Anterior cingulate cortex (tissue), 58 donors: Measurements from ENCODE around the gene WDR53.
"Not testable (repeated sequence)": the region's sequence is repeated elsewhere in the genome, so short reads cannot be mapped to it uniquely, and the experiment has no call there.

Experiments used
- DNase-seq, 58 donors: peaks; one replicate each; lab custom pipeline; 2025; lab: John Stamatoyannopoulos, UW

Gene WDR53

DNA sequence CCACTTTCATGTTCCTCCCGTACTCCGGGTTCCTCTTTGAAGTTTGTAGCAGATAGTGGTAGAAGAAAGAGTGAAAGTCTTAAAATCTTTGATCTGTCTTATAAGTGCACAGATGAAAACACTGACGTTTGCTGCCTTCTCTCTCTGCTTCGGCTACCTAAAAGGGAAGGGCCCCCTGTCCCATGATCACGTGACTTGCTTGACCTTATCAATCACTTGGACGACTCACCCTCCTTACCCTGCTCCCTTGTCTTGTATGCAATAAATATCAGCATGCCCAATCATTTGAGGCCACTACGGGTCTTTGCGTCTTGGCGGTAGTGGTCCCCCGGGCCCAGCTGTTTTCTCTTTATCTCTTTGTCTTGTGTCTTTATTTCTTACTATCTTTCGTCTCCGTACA, 47.1 kb downstream of the WDR53 start:
- DNase-seq: not testable (repeated sequence)

DNA sequence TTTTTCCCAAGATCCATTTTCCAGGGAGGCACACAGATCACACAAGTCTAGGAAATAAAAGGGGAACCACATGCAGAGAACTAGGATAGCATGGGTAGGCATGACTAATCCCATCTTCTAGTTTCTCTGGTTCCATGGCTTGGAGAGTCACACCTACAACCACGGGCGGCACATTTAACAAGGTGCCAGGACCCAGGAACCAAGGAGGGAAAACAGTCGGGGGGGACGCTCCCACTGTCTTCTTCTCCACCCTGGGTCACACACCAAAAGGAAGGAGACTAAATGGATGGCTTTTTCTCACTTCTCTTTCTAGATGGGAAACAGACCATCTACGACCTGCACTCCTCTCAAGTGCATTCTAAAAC, 48.7 kb downstream of the WDR53 start:
- no peak for DNase-seq

DNA sequence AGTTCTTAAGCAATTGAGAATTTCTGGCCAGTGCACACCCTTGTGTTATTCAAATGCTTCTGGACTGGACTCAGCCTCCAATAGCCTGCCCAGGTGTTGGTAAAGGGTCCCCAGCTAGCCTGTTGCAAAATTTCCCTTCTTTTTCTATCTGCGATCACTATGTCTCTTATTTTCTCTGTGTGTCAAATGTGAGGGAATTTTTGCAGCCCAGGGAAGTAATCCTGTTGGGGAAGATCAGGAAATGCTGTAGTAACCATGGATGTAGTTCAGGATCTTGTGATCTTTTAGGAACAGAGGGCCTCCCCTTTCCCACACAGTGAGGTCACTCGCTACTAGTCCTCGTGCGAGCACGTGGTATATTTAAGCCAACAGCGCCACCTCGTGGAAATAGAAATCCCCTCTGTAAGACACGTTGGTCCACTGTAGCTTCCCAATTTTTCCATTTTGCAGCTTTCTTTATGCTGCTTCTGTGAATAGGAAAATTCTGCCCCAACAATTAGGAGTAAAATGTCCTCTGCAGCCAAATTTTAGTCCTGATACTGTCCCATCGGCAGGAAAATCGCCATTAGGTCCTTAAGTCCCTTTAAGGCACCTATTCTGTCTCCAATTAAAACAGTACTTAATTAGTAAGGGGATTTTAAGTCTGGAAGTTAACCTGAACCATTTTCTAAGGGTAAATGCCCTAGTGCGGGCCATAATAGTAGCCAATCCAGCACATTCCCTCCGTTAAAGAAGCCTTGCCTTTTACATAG, 49.2 kb downstream of the WDR53 start:
- peak in 6 of 58 donors; percentile 2 to 32 (median 8) for DNase-seq

DNA sequence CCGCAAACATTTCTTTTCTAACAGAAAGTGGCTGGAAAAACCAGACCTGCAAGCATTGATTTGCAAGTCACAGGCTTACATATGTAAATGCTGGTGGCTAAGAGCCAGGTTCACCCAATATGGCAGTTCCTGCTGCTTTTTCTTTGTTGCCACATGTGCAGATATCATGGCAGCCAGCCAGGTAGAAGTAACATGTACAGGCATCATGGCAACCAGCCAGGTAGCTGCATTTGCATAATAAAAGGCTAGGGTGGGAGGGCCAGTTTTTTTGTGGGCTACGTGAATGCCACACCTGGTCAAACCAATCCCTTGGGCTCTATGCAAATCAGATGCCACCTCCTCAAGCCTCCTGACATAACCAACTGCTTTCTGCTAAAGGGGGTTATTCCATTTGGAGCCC, 50.4 kb downstream of the WDR53 start:
- DNase-seq: no peak

DNA sequence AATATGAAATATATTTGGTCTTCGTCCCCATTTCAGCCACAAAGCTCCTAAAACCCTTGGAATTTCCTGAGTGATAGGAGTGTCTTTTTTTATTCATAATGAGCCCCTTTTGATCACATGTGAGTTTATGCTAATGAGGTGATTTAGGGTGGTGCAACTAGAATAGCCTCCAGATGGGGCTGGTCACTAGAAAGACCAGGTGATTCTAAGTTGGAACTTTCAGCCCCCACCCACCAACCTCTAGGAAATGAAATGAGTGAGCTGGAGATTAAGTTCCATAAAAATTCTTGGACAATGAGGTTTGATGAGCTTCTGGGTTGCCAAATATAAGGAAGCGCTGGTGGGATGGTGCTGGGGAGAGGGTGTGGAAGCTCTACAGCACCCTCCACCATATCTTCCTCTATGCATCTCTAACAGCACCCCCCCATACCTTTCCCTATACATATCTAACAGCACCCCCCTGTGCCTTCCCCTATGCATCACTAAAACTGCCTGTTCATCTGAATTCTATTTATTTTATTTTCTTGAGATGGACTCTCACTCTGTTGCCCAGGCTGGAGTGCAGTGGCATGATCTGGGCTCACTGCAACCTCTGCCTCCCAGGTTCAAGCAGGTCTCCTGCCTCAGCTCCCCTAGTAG, 51.1 kb downstream of the WDR53 start:
- DNase-seq: no peak

DNA sequence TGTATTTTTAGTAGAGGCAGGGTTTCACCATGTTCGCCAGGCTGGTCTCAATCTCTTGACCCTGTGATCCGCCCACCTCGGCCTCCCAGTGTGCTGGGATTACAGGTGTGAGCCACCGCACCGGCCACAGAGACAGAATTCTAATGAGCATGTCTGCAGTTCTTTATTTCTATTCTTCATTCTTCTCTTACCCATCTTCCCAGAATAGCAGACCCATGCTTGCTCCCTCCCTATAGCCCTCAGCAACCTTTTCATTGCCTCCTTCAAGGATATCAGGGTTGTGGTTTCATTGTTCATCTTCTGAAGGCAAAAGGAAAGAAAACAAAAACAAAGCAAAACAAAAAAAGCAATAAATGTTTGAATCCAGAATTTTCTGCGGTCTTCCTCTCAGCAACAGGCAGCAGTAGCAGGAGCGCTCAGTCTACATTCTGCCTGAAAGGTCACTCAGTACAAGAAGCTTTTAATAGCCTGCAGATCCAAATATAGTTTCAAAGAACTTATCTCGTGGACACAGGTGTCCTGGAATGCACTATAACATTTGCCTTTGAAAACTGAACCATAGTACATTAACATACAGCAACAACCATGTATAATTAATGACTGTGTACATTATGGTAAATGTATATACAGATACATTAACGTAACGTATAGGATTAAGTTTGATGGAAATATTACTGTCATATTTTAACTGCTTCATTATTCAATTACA, 53.3 kb downstream of the WDR53 start, which contains the start of gene SMCO1:
SMCO1 (minus strand) TSS at position 434 of the 709 bp plus-strand sequence; CDS start at position 297, 137 bp downstream.
- DNase-seq: no peak

DNA sequence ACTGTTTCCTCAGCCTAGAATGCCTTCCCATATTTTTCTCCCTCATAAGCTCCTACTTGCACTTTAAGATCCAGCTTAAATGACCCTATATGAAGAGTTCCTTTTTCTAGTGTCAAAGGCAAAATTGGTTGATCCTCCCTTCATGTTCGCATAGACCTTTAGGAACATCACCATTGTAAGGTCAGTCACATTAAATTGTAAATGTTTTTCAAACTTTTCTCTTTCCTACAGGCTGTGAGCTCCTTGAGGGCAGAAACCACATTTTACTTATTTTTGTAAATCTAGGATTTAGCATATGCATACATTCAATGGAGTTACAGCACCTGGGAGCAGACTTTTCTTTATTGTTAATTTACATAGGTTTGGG, 54.0 kb downstream of the WDR53 start:
- no peak for DNase-seq

DNA sequence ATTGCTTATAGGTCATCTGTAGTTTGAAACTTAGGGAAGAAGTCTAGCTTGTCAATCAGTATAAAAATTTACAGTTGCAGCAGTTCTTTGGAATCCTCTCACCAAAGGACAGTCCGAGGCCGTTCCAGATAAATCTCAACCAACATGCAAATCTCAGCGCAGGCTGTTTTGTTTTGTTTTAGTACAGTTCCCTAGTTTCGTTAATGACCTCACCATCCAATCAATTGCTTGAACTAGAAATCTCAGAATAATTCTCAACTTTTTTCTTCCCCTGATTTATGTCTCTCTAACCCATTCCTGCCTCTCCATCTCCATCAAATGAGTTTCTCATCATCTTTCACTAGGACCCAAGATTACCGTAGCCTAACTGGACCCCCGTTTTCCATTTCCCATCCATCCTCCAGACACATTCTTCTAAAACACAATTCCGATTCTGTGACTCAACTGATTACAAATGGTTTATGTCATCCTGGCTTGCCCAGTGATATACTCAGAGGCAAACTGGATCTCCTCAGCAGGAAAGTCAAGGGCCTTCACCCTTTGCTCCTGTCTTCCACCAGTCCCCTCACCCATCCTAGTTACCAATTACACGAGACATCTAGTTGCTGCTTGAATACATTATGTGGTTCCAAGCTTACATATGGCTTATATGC, 54.5 kb downstream of the WDR53 start:
- no peak for DNase-seq

DNA sequence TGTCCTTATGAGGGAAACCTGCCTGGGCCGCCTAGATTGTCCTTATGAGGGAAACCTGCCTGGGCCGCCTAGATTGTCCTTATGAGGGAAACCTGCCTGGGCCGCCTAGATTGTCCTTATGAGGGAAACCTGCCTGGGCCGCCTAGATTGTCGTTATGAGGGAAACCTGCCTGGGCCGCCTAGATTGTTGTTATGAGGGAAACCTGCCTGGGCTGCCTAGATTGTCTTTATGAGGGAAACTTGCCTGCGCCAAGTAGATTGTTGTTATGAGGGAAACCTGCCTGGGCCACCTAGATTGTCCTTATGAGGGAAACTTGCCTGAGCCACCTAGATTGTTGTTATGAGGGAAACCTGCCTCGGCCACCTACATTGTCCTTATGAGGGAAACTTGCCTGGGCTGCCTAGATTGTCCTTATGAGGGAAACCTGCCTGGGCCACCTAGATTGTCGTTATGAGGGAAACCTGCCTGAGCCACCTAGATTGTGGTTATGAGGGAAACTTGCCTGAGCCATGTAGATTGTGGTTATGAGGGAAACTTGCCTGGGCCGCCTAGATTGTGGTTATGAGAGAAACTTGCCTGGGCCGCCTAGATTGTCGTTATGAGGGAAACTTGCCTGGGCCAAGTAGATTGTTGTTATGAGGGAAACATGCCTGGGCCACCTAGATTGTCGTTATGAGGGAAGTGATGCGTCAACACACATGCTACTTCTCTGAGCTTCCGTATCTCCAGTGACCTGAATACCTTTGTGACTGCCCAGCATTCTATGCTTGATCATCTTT, 56.5 kb downstream of the WDR53 start:
- DNase-seq: not testable (repeated sequence)

DNA sequence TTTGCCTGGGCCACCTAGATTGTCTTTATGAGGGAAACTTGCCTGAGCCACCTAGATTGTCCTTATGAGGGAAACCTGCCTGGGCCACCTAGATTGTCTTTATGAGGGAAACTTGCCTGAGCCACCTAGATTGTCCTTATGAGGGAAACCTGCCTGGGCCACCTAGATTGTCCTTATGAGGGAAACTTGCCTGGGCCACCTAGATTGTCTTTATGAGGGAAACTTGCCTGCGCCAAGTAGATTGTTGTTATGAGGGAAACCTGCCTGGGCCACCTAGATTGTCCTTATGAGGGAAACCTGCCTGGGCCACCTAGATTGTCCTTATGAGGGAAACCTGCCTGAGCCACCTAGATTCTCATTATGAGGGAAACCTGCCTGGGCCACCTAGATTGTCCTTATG, 57.2 kb downstream of the WDR53 start:
- not testable (repeated sequence) for DNase-seq

DNA sequence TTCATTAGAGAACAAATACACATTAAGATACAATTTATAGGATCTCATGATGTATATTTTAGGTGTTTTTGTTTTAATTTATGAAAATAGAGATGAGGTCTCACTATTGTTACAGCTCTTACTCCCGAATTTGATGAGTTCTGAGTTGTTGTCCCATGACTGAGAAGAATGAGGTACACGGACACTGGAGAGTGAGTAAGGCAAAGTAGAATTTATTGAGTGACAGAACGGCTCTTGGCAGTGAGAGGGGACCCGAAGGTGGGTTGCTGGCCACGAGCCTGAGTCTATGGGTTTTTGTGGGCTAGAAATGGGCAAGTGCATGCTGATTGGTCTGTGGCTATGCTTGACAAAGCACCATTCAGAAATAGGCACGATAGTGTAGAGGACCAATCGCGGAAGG, 61.7 kb downstream of the WDR53 start:
- DNase-seq: no peak

DNA sequence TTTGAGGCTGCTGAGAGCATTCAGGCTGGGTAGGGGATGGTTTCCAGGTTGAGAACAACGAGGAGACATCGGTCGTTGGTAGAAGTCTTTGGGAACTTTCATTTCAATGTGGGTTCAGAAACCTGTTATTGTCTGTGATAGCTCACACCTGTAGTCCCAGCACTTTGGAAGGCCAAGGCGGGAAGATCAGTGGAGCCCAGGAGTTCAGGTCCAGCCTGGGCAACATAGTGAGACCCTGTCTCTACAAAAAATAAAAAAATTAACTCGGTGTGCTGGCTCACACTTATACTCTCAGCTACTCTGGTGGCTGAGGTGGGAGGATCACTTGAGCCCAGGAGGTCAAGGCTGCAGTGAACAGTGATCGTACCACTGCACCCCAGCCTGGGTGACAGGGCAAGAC, 63.8 kb downstream of the WDR53 start:
- no peak for DNase-seq
